GM12891 (cell line): ENCODE results near the gene FAM78B.

Experiments used
- POLR2A ChIP-seq: IDR thresholded peaks from 2 replicates; pipeline ENCODE4 v1.6.1; 2011; ENCODE audit warnings: low read depth, low read length, control low read depth
- POLR2AphosphoS5 ChIP-seq: IDR thresholded peaks from 2 replicates; pipeline ENCODE4 v1.6.1; 2011; ENCODE audit warnings: low read depth, low read length, control low read depth
- SPI1 ChIP-seq: IDR thresholded peaks from 2 replicates; pipeline ENCODE4 v1.6.1; 2011; ENCODE audit warnings: low read depth, low read length, control low read depth
- TAF1 ChIP-seq: IDR thresholded peaks from 2 replicates; pipeline ENCODE4 v1.6.1; 2011; ENCODE audit warnings: low read depth, low read length, control low read depth

DNA sequence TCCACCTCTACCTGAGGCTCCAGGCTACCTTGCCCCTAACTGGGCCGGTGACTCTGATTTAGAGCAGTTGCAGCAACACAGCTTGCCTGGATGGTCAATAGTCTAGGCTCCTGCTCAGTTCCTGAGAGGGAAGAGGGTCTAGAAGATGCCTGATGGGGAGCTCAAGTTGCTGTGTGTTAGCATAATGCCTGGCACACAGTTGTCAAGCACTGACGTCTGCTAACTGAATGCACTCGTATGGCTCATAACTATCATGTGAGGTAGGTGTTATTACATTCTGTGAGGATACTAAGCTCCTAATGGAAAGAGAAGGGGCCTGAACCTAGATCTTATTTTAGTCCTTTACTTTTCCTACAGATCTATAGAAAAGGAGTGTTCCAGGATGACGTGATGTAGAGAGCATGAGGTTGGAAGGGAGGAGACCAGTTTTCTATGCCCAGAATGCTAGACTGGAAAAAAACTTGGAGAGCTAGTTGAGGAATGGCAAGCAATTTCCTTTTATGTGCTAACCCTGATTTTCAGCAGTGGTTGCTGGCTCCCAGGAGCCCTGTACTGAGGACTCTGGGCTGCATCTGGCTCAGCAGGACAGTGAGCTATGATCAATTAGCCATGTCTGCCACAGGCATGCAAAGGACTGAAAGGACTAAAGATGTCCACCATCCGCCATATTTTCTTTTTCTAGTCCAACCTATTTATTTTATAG, 30.0 kb downstream of the FAM78B start:
- TF ChIP-seq POLR2AphosphoS5: no peak
- TF ChIP-seq SPI1: no peak
- no peak for TF ChIP-seq POLR2A
- TF ChIP-seq TAF1: no peak
